K562 (cell line): Measurements from ENCODE around the gene NYNRIN. TPM values are rescaled to one million over a fixed set of nuclear protein-coding genes. Genes with fewer than 3 reads are reported as not detected.

ENCODE experiments used
- BMI1 ChIP-seq: fragments of 150-350 bp; IDR thresholded peaks from 2 replicates; pipeline ENCODE4 v1.6.1; 2014; ENCODE audit warnings: low read length
- BRCA1 ChIP-seq, 2 experiments: fragments of 450-650 bp in 1 of 2; sonication (generic) in 1 of 2; formaldehyde crosslinking in 1 of 2; IDR thresholded peaks; 2 replicates each; pipeline versions ENCODE4 v1.5.0 to v1.6.1; 2017 to 2020; ENCODE audit warnings: mild to moderate bottlenecking in 1 of 2, missing genetic modification reagents in 1 of 2
- BRF1 ChIP-seq: IDR thresholded peaks from 3 replicates; pipeline ENCODE4 v1.6.1; 2011; ENCODE audit warnings: borderline replicate concordance, mild to moderate bottlenecking; ENCODE audit not compliant: insufficient read length; ENCODE audit errors: extremely low read depth
- DLX4 ChIP-seq: fragments of 250-450 bp; sonication (Bioruptor Pico); IDR thresholded peaks from 2 replicates; pipeline ENCODE4 v1.6.1; 2021; ENCODE audit warnings: mild to moderate bottlenecking
- E2F4 ChIP-seq: sonication (generic); formaldehyde crosslinking; IDR thresholded peaks from 2 replicates; pipeline ENCODE4 v1.8.0; 2022; ENCODE audit warnings: mild to moderate bottlenecking, low read depth, missing genetic modification reagents
- LCOR ChIP-seq: sonication (generic); formaldehyde crosslinking; IDR thresholded peaks from 2 replicates; pipeline ENCODE4 v1.8.0; 2022; ENCODE audit warnings: mild to moderate bottlenecking, missing genetic modification reagents
- MEF2D ChIP-seq: conservative IDR thresholded peaks from 2 replicates; pipeline ENCODE4 v1.6.1; 2016; ENCODE audit warnings: low read depth, missing genetic modification characterization, missing compliant biosample characterization
- MYC ChIP-seq, 2 experiments: fragments of 250-450 bp in 1 of 2; sonication (Bioruptor Pico) in 1 of 2; IDR thresholded peaks; 2 replicates each; pipeline versions ENCODE4 v1.5.1 to v1.6.1; 2012 to 2021; ENCODE audit warnings: low read depth in 2 of 2, borderline replicate concordance in 1 of 2, improper control_type of control experiment in 1 of 2, low read length in 1 of 2, mild to moderate bottlenecking in 1 of 2, moderate library complexity in 1 of 2
- NCOR1 ChIP-seq: fragments of 450-650 bp; IDR thresholded peaks from 2 replicates; pipeline ENCODE4 v1.6.1; 2016; ENCODE audit warnings: mild to moderate bottlenecking, moderate library complexity
- PURB ChIP-seq: sonication (generic); formaldehyde crosslinking; IDR thresholded peaks from 2 replicates; pipeline ENCODE4 v1.9.0; 2021; ENCODE audit warnings: low read depth, mild to moderate bottlenecking, missing genetic modification reagents
- RAD21 ChIP-seq, 2 experiments: fragments of 250-450 bp in 1 of 2; fragments of 450-650 bp in 1 of 2; sonication (Bioruptor Pico) in 1 of 2; formaldehyde crosslinking in 1 of 2; IDR thresholded peaks in 1 of 2; conservative IDR thresholded peaks in 1 of 2; 2 replicates each; pipeline versions ENCODE4 v1.4.0 to v1.8.0; 2020 to 2022; ENCODE audit warnings: mild to moderate bottlenecking in 2 of 2, moderate library complexity in 1 of 2
- SMARCA4 ChIP-seq: fragments of 450-650 bp; IDR thresholded peaks from 2 replicates; pipeline ENCODE4 v1.6.1; 2016
- TFAP4 ChIP-seq: sonication (generic); formaldehyde crosslinking; IDR thresholded peaks from 2 replicates; pipeline ENCODE4 v1.8.0; 2022; ENCODE audit warnings: missing genetic modification reagents, mild to moderate bottlenecking, moderate library complexity, borderline replicate concordance
- THRAP3 ChIP-seq: fragments of 450-650 bp; IDR thresholded peaks from 2 replicates; pipeline ENCODE4 v1.6.1; 2016; ENCODE audit warnings: mild to moderate bottlenecking, inconsistent platforms, borderline replicate concordance
- U2AF1 ChIP-seq: fragments of 200-400 bp; formaldehyde crosslinking; optimal IDR thresholded peaks from 2 replicates; pipeline ENCODE3; 2017; ENCODE audit warnings: mild to moderate bottlenecking, low read depth, low read length, moderate library complexity
- ZBTB2 ChIP-seq: fragments of 450-650 bp; IDR thresholded peaks from 2 replicates; pipeline ENCODE4 v1.6.1; 2016; ENCODE audit warnings: antibody characterized with exemption
- ZKSCAN3 ChIP-seq: fragments of 250-450 bp; sonication (Bioruptor Pico); IDR thresholded peaks from 2 replicates; pipeline ENCODE4 v1.4.0; 2020
- ZNF134 ChIP-seq: fragments of 250-450 bp; sonication (Bioruptor Pico); conservative IDR thresholded peaks from 2 replicates; pipeline ENCODE4 v1.4.0; 2020
- polyA plus RNA-seq, 8 experiments: library from polyadenylated mRNA; depleted of rRNA in 4 of 8; stranded (reverse) in 5 of 8; unstranded in 3 of 8; fragments of >200 nt; fragmentation: Nextera tagmentation in 2 of 8; fragmentation: Illumina TruSeq in 1 of 8; extraction: Ambion mirVana in 2 of 8; extraction: Trizol in 1 of 8; gene quantifications; 2 replicates each; pipeline versions ENCODE4 v1.2.1 to v1.2.3, GENCODE V29; 2011 to 2014; ENCODE audit warnings: inconsistent platforms in 1 of 8, missing spikeins in 1 of 8
- total RNA-seq, 7 experiments: library from RNA; depleted of rRNA in 6 of 7; stranded (reverse); fragments of >200 nt in 6 of 7; fragmentation: Illumina TruSeq in 2 of 7; extraction: Trizol in 2 of 7; gene quantifications; 2 replicates each; pipeline versions ENCODE4 v1.2.1 to v1.2.3, GENCODE V29; 2011 to 2021; ENCODE audit warnings: low replicate concordance in 1 of 7
- TF ChIP-seq, protein P1 (sequence below): IDR thresholded peaks from 2 replicates; pipeline ENCODE4 v1.6.1; 2014; ENCODE audit warnings: antibody characterized with exemption

NYNRIN gene
- total and polyA plus RNA-seq, 9 of the 15 experiments (the other 6 are each of a cell fraction or from before 2014, with no cell fraction given) = 0.04 to 1.2 (median 0.28) TPM

DNA sequence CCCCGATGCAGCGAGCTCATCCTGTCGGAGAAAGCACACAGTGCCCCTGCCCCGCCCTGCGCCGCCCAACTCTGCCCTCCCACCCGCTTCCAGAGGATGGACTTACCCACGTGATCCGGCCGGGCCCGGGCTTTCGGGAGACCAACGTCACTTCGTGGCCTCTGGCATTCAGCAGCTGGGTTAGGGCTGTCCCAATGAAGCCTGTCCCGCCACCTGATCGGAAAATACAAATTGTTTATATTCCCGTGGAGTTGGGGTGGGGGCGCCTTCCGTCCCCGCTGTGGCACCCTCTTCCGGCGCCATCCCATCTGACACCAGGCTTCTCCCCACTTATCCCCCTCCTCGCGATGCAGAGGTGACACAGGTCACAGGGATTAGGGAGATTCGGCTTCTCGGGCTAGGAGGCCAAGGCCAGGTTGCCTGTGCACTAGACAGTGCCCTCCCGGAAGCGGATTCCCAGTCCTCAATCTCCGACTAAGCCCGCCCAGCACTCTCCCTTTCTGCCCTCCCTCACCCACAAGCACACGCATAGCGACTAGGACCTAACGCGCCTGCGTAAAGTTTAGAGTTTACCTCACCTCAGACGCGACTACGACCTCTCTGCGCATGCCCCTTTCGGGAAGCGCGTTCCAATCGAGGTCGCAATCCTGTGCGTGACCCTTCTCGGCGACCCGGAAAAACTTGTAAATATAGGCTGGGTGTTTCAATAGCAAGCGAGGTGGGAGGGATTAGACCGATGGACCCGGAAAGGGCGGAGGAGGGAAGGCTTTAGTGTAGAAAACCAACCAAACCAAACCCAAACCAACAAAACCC, 43.6 kb downstream of the NYNRIN start, which contains the start of gene SDR39U1 (continued):
- TF ChIP-seq MYC (IDR thresholded peaks at IDR 0.05; ENCODE audit: low read depth, low read length) (peak; percentile 73), MYC (CRISPR knock-in tag; IDR thresholded peaks at IDR 0.05; ENCODE audit: borderline replicate concordance, low read depth) (peak; percentile 57; the same call in 1 of the 2 replicates), BMI1 (no peak), U2AF1 (no peak), ZKSCAN3 (CRISPR knock-in tag) (no peak), DLX4 (CRISPR knock-in tag) (no peak), PURB (CRISPR knock-in tag) (no peak), RAD21 (CRISPR knock-in tag; conservative IDR thresholded peaks at IDR 0.05 in 1 of 2, IDR thresholded peaks at IDR 0.05 in 1 of 2) (no peak), TFAP4 (CRISPR knock-in tag) (peak; percentile 85; the same call in 1 of the 2 replicates), NCOR1 (no peak), SMARCA4 (no peak), ZNF134 (CRISPR knock-in tag) (no peak), THRAP3 (no peak), MEF2D (tag) (no peak), E2F4 (CRISPR knock-in tag) (no peak), LCOR (CRISPR knock-in tag) (peak; percentile 29; the same call in 1 of the 2 replicates), ZBTB2 (peak; percentile 90), BRCA1 (IDR thresholded peaks at IDR 0.05) (no peak), BRCA1 (CRISPR knock-in tag; IDR thresholded peaks at IDR 0.05) (no peak), BRF1 (no peak)
- TF ChIP-seq, protein P1, sequence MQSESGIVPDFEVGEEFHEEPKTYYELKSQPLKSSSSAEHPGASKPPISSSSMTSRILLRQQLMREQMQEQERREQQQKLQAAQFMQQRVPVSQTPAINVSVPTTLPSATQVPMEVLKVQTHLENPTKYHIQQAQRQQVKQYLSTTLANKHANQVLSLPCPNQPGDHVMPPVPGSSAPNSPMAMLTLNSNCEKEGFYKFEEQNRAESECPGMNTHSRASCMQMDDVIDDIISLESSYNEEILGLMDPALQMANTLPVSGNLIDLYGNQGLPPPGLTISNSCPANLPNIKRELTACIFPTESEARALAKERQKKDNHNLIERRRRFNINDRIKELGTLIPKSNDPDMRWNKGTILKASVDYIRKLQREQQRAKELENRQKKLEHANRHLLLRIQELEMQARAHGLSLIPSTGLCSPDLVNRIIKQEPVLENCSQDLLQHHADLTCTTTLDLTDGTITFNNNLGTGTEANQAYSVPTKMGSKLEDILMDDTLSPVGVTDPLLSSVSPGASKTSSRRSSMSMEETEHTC = no peak
